ENCODE data around the gene FADS3. TPM values are rescaled to one million over a fixed set of nuclear protein-coding genes. Genes with fewer than 3 reads are reported as not detected.
A peak's percentile ranks its signal among the peaks of the same experiment; 100 is the strongest.

Gene FADS3
- total and polyA plus RNA-seq, 9 of the 15 experiments (the other 6 are each of a cell fraction or from before 2014, with no cell fraction given): 0.97 to 148 (median 92.7) TPM

DNA sequence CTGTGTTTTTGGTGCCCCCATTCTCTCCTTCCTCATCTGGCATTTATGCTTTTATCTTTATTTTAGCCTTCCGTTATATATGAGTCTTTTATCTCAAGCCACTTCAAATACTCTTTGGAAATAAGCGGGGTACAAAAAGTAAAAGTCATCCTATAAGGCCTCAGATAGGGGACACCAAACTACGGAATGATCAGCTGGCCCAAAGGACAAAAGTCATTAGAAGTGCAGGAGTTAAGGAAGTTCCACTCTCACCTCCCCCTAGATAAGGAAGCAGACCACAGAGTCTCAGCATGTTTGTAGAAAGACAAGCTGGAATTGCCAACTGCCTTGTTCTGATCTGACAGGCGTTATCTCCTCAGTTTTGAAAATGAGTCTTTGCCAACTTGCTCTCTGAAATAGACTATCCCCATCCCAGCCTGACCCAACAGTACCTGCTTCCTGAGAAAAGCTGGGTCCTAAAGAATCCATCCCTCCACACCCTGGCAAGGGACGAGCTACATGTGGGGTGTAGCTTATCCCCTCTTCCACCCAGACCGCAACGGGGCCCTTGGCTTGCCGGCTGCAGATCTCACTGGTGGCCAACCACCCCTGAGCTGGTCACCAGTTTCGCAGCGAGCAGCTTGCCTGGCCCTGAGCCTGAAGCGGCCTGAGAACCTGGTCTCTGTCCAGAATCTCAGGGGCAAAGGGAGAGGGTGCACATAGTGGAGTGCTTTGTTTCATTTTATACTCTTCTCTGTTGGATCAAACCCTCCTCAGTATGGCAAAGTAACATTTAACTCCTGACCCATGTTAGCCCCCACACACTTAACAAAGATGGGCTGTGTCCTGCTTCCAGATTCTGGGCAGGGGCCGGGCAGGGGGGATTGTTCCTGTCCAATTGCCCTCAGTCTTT lies 49.5 kb downstream of the FADS3 start (continued):
- TF ChIP-seq, protein P1, sequence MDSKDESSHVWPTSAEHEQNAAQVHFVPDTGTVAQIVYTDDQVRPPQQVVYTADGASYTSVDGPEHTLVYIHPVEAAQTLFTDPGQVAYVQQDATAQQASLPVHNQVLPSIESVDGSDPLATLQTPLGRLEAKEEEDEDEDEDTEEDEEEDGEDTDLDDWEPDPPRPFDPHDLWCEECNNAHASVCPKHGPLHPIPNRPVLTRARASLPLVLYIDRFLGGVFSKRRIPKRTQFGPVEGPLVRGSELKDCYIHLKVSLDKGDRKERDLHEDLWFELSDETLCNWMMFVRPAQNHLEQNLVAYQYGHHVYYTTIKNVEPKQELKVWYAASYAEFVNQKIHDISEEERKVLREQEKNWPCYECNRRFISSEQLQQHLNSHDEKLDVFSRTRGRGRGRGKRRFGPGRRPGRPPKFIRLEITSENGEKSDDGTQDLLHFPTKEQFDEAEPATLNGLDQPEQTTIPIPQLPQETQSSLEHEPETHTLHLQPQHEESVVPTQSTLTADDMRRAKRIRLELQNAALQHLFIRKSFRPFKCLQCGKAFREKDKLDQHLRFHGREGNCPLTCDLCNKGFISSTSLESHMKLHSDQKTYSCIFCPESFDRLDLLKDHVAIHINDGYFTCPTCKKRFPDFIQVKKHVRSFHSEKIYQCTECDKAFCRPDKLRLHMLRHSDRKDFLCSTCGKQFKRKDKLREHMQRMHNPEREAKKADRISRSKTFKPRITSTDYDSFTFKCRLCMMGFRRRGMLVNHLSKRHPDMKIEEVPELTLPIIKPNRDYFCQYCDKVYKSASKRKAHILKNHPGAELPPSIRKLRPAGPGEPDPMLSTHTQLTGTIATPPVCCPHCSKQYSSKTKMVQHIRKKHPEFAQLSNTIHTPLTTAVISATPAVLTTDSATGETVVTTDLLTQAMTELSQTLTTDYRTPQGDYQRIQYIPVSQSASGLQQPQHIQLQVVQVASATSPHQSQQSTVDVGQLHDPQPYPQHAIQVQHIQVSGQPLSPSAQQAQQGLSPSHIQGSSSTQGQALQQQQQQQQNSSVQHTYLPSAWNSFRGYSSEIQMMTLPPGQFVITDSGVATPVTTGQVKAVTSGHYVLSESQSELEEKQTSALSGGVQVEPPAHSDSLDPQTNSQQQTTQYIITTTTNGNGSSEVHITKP (IDR thresholded peaks at IDR 0.05; ENCODE audit: partially characterized antibody): peak; percentile 84
- TF ChIP-seq STAT5A (IDR thresholded peaks at IDR 0.05; ENCODE audit: borderline replicate concordance, low read length) (peak; percentile 78), BCOR (IDR thresholded peaks at IDR 0.05) (peak; percentile 58; the same call in 1 of the 2 replicates), ZNF76 (CRISPR knock-in tag; IDR thresholded peaks at IDR 0.05; ENCODE audit: borderline replicate concordance) (no peak), HDAC2 (IDR thresholded peaks at IDR 0.05) (peak; percentile 88; the same call in 1 of the 2 replicates), JUND (IDR thresholded peaks at IDR 0.05; ENCODE audit: borderline replicate concordance, low read depth, low read length) (peak; percentile 64; the same call in 1 of the 2 replicates), JUND (tag; IDR thresholded peaks at IDR 0.05; ENCODE audit: borderline replicate concordance, low read depth, low read length) (peak; percentile 79; the same call in 1 of the 3 replicates), PML (IDR thresholded peaks at IDR 0.05; ENCODE audit: low read length) (peak; percentile 80), COPS2 (conservative IDR thresholded peaks at IDR 0.05) (no peak), MTA2 (IDR thresholded peaks at IDR 0.05; ENCODE audit: low read depth) (peak; percentile 81), NR2C1 (IDR thresholded peaks at IDR 0.05) (peak; percentile 70), NR2C1 (tag; IDR thresholded peaks at IDR 0.05) (peak; percentile 57), BDP1 (IDR thresholded peaks at IDR 0.05; ENCODE audit: insufficient read depth, insufficient read length) (no peak), ZNF217 (CRISPR knock-in tag; IDR thresholded peaks at IDR 0.05) (no peak), ZEB2 (IDR thresholded peaks at IDR 0.05) (peak; percentile 61; the same call in 1 of the 2 replicates)
- TF ChIP-seq, protein P2, sequence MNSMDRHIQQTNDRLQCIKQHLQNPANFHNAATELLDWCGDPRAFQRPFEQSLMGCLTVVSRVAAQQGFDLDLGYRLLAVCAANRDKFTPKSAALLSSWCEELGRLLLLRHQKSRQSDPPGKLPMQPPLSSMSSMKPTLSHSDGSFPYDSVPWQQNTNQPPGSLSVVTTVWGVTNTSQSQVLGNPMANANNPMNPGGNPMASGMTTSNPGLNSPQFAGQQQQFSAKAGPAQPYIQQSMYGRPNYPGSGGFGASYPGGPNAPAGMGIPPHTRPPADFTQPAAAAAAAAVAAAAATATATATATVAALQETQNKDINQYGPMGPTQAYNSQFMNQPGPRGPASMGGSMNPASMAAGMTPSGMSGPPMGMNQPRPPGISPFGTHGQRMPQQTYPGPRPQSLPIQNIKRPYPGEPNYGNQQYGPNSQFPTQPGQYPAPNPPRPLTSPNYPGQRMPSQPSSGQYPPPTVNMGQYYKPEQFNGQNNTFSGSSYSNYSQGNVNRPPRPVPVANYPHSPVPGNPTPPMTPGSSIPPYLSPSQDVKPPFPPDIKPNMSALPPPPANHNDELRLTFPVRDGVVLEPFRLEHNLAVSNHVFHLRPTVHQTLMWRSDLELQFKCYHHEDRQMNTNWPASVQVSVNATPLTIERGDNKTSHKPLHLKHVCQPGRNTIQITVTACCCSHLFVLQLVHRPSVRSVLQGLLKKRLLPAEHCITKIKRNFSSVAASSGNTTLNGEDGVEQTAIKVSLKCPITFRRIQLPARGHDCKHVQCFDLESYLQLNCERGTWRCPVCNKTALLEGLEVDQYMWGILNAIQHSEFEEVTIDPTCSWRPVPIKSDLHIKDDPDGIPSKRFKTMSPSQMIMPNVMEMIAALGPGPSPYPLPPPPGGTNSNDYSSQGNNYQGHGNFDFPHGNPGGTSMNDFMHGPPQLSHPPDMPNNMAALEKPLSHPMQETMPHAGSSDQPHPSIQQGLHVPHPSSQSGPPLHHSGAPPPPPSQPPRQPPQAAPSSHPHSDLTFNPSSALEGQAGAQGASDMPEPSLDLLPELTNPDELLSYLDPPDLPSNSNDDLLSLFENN (IDR thresholded peaks at IDR 0.05; ENCODE audit: low read depth in 2 of 2, low read length in 2 of 2): peak; percentile 14 to 80; a peak in 2 of 4 replicates
- TF ChIP-seq, protein P3, sequence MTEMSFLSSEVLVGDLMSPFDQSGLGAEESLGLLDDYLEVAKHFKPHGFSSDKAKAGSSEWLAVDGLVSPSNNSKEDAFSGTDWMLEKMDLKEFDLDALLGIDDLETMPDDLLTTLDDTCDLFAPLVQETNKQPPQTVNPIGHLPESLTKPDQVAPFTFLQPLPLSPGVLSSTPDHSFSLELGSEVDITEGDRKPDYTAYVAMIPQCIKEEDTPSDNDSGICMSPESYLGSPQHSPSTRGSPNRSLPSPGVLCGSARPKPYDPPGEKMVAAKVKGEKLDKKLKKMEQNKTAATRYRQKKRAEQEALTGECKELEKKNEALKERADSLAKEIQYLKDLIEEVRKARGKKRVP (CRISPR knock-in tag; IDR thresholded peaks at IDR 0.05): no peak
- TF ChIP-seq, protein P4, sequence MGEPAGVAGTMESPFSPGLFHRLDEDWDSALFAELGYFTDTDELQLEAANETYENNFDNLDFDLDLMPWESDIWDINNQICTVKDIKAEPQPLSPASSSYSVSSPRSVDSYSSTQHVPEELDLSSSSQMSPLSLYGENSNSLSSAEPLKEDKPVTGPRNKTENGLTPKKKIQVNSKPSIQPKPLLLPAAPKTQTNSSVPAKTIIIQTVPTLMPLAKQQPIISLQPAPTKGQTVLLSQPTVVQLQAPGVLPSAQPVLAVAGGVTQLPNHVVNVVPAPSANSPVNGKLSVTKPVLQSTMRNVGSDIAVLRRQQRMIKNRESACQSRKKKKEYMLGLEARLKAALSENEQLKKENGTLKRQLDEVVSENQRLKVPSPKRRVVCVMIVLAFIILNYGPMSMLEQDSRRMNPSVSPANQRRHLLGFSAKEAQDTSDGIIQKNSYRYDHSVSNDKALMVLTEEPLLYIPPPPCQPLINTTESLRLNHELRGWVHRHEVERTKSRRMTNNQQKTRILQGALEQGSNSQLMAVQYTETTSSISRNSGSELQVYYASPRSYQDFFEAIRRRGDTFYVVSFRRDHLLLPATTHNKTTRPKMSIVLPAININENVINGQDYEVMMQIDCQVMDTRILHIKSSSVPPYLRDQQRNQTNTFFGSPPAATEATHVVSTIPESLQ (CRISPR knock-in tag; IDR thresholded peaks at IDR 0.05): 0 out of 2 replicates have a peak, but pooled peaks have one; percentile 60

Data from K562 (cell line).